ENCODE measurements around the gene CALD1. TPM values are rescaled to one million over a fixed set of nuclear protein-coding genes. Genes with fewer than 3 reads are reported as not detected.

Gene CALD1
- total RNA-seq, 2 donors from 2014 or later: 57.0 to 72.6 TPM

DNA sequence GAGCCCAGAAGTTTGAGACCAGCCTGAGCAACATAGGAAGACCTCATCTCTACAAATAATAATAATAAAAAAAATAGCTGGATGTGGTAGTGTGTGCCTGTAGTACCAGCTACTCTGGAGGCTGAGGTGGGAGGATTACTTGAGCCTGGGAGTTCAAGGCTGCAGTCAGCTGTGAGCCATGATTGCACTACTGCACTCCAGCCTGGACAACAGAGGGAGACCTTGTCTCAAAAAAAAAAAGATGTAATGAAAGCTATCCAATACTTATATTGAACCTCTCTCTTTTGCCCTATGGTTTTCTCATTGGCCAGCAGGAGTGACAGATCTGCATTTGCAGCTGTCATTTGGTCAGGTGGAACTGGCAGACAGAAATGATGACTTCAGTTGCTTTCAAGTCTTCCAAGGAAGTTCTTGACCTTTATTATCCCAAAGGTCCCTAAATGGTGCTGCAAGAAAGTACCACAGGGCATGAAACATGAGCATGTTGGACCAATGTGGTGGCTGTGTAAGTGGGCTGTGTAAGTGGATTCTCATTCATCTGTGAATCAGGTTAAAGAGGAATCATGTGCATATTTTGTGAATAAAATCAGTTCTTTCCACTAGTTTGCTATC, 99.4 kb downstream of the CALD1 start:
- Histone ChIP-seq H3K27me3 (no peaks in the 10 kb centered on the region), H3K9me3 (no peaks in the 10 kb centered on the region), H3K27ac (no peak overlapping the region), H3K36me3 (replicated peaks in 1 of 2; ENCODE audit: insufficient read depth in 1 of 2, low read depth in 2 of 2) (no peaks in the 10 kb centered on the region), H3K4me3 (no peak overlapping the region), H3K4me1 (no peaks in the 10 kb centered on the region)
- intact Hi-C loops (cut with DNase I): no loop called here
- DNase-seq: no peak
- no peak for ATAC-seq
- TF ChIP-seq, protein P1, sequence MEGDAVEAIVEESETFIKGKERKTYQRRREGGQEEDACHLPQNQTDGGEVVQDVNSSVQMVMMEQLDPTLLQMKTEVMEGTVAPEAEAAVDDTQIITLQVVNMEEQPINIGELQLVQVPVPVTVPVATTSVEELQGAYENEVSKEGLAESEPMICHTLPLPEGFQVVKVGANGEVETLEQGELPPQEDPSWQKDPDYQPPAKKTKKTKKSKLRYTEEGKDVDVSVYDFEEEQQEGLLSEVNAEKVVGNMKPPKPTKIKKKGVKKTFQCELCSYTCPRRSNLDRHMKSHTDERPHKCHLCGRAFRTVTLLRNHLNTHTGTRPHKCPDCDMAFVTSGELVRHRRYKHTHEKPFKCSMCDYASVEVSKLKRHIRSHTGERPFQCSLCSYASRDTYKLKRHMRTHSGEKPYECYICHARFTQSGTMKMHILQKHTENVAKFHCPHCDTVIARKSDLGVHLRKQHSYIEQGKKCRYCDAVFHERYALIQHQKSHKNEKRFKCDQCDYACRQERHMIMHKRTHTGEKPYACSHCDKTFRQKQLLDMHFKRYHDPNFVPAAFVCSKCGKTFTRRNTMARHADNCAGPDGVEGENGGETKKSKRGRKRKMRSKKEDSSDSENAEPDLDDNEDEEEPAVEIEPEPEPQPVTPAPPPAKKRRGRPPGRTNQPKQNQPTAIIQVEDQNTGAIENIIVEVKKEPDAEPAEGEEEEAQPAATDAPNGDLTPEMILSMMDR (IDR thresholded peaks at IDR 0.05): no peak
- TF ChIP-seq POLR2A (IDR thresholded peaks at IDR 0.05): no peak

DNA sequence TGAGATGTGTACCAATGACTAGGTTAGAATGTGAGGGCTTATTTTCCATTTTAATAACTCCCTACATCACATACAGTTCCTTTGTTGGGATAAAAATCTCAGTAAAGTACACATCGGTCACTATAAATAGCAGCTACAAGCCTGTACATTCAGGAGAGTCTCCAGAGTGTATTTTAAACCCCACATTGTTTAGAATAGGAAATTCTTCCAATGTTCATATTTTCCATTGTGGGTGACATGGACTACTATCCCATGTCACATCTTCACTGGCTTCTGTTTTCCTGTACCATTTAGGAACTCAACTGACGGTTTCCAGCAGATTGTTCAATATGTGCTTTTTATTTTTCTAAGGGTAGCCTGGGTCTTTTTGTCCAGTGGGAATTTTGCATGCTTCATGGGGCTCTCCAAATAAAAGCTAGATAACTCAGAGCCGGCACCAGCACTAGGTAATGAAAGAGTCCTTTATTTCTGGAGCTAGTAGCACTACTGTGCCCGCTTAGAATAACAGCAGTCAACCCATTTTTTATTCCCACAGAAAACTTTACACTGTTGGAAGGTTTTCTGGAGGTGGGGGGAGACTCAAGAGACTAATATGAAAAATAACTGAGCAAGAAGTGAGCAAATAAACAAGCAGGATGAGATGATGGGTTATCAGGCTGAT, 100.5 kb downstream of the CALD1 start:
- WGBS, 2 donors: 38 to 49% methylated on average over 4 of the region's 4 CpGs
- H3K27me3 ChIP-seq: no peaks in the 10 kb centered on the region
- no peaks in the 10 kb centered on the region for H3K9me3 ChIP-seq
- no peaks in the 10 kb centered on the region for H3K36me3 ChIP-seq (replicated peaks in 1 of 2; ENCODE audit: insufficient read depth in 1 of 2, low read depth in 2 of 2)
- no peak for ATAC-seq
- no peaks in the 10 kb centered on the region for H3K4me1 ChIP-seq
- intact Hi-C loops (cut with DNase I): no loop called here
- H3K4me3 ChIP-seq: no peak overlapping the region
- DNase-seq: no peak
- no peak for TF ChIP-seq POLR2A (IDR thresholded peaks at IDR 0.05)
- TF ChIP-seq, protein P1 (IDR thresholded peaks at IDR 0.05): no peak
- H3K27ac ChIP-seq: no peak overlapping the region

DNA sequence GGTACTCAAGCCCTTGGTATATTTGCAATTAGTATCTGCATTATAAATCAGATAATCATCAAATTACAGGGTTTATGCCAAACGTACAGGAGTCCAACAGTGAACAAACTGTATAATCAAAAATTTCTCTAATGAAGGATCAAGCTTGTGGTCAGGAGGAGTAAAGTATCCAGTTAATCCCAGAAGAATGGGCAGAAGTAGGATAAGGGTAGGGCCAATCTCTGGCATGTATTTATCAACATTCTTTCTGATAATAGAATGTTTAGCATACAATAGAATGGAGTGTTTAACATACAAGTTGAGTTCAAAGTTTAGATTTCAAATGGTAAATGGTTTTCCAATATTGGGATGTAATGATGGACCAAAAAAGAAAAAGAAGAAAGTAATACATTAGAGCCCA, 103.0 kb downstream of the CALD1 start:
- no peaks in the 10 kb centered on the region for H3K36me3 ChIP-seq (replicated peaks in 1 of 2; ENCODE audit: insufficient read depth in 1 of 2, low read depth in 2 of 2)
- TF ChIP-seq, protein P1 (IDR thresholded peaks at IDR 0.05): no peak
- no peak for TF ChIP-seq POLR2A (IDR thresholded peaks at IDR 0.05)
- intact Hi-C loops (cut with DNase I): no loop called here
- H3K27ac ChIP-seq: no peak overlapping the region
- H3K4me1 ChIP-seq: no peaks in the 10 kb centered on the region
- ATAC-seq (no peak), DNase-seq (no peak)
- no peaks in the 10 kb centered on the region for H3K9me3 ChIP-seq
- no peak overlapping the region for H3K4me3 ChIP-seq
- H3K27me3 ChIP-seq: no peaks in the 10 kb centered on the region
- WGBS, 2 donors: 38 to 55% methylated on average over 1 of the region's 1 CpG

DNA sequence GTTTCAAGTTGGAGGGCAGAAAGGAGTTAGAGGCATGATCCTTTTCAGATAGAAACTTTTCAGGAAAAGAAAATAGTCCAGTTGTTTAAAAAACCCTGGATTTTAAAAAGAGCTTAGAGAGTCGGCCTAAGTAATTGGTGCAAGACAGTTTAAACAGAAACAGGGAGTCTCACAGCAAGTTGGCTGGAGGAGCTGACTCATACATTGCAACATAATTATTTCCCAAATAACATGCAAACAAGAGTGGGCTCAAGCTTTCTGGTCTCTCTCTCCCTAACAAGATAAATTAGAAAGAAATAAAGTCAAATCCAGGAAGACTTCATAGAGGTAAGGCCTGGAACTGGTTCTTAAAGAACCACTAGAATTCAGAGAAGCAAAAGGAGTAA, 106.5 kb downstream of the CALD1 start:
- DNase-seq: no peak

More for the DNA sequence above, 106.5 kb downstream of the CALD1 start:
- Histone ChIP-seq H3K9me3 (no peaks in the 10 kb centered on the region), H3K36me3 (replicated peaks in 1 of 2; ENCODE audit: insufficient read depth in 1 of 2, low read depth in 2 of 2) (no peaks in the 10 kb centered on the region), H3K4me1 (no peaks in the 10 kb centered on the region), H3K27me3 (no peaks in the 10 kb centered on the region), H3K4me3 (no peak overlapping the region), H3K27ac (peak overlapping the region in 3 of 4 donors; percentile 42 to 71 (median 44))
- TF ChIP-seq POLR2A (IDR thresholded peaks at IDR 0.05): no peak
- TF ChIP-seq, protein P1 (IDR thresholded peaks at IDR 0.05): no peak
- WGBS, 2 donors: 40 to 48% methylated on average over 1 of the region's 1 CpG
- intact Hi-C loops (cut with DNase I): no loop called here
- peak; percentile 31 for ATAC-seq

All from body of pancreas (tissue), 4 donors.